Skin of body (tissue), 2 donors: Measurements from ENCODE around the gene SOD3. TPM values are rescaled to one million over a fixed set of nuclear protein-coding genes. Genes with fewer than 3 reads are reported as not detected.

Source experiments
- DNase-seq: peaks from one replicate; lab custom pipeline; 2025; lab: John Stamatoyannopoulos, UW
- total RNA-seq: library from RNA; depleted of rRNA; stranded (reverse); fragments of >200 nt; gene quantifications from one replicate; pipeline ENCODE4 v1.2.3, GENCODE V29; 2014

The SOD3 gene, protein sequence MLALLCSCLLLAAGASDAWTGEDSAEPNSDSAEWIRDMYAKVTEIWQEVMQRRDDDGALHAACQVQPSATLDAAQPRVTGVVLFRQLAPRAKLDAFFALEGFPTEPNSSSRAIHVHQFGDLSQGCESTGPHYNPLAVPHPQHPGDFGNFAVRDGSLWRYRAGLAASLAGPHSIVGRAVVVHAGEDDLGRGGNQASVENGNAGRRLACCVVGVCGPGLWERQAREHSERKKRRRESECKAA
- total RNA-seq, result 15.2 TPM

GRCh38 chr4:24794916-24795665, at the start of gene SOD3:
TSS of gene SOD3 (plus strand) at chr4:24795573. CDS start at chr4:24799522, 3,949 bp downstream.
- peak; percentile 80 for DNase-seq

- no peak for DNase-seq
Measured at GRCh38 chr4:24747234-24747975, 48.0 kb upstream of the SOD3 start.

GRCh38 chr4:24748023-24748422, 47.4 kb upstream of the SOD3 start:
- DNase-seq, result no peak

DNA sequence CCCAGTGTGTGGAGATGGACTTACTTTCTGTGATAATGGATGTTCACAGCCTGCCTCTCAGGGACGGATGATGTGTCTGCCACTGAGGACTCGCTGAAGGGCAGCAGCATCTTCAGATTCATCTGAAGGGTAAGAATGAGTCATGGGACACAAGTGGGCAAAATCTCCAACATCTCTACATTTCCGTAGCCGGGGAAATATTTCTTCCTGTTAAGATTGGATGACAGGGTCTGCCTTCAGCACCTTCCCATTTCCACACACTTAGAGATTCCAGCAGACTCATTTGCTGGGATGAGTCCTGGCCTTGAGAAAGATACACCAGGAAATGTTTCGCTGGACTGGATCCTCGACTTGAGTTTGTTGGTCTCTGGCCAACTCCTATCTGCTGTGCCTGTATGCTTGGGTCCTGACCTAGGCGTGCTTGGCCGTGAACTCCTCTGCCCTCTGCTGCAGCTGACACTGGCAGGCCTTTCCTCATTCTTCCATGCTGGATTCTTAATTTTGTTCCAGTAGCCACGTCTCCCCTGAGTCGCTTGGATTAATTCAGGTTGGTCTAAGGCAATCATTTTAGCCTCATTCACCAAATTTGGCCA, 46.5 kb upstream of the SOD3 start:
- DNase-seq, result no peak

DNA sequence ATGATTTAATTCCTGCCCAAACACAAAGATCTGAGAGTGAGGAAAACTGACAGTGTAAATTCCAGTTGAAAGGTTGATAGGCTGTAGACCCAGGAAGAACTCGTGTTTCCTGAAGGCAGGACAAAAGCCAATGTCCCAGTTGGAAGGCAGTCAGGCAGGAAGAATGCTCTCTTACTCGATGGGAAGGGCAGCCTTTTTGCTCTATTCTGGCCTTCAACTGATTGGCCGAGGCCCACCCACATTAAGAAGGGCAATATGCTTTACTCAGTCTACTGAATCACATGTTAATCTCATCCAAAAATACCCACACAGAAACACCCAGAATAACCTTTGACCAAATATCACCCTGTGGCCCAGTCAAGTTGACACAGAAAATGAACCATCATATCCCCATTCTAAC, 45.3 kb upstream of the SOD3 start:
- DNase-seq, result no peak

DNA sequence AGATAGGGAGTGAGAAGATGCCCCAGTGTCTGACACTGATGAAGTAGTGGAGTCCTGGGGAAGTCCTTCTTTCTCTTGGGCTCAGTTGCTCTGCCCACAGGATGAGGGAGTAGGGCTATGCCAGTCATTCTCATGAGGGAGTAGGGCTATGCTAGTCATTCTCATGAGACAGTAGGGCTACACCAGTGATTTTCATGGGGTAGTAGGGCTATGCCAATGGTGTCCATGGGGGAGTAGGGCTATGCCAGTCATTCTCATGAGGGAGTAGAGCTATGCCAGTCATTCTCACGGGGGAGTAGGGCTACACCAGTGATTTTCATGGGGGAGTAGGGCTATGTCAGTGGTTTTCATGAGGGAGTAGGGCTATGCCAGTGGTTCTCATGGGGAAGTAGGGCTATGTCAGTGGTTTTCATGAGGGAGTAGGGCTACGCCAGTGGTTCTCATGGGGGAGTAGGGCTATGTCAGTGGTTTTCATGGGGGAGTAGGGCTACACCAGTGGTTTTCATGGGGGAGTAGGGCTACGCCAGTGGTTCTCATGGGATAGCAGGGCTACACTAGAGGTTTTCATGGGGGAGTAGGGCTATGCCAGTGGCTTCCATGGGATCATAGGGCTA, 43.3 kb upstream of the SOD3 start:
- no peak for DNase-seq

DNA sequence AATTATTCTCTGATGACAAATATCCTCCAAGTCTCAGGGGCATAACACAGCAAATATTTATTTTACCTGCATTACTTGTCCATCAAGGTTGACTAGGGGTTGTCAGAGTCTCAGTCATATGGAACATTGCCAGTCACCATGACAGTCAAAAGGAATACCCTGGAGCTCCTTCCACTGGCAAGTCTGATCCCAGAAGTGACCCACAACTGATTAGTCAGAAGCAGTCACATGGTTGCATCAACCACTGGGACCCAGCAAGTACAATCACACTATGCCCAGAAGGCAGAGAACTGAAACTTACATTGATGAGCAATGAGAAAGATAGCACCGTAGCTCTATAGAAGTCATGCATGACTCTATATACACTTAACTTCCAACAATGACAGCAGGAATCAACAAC, 41.9 kb upstream of the SOD3 start:
- no peak for DNase-seq

DNA sequence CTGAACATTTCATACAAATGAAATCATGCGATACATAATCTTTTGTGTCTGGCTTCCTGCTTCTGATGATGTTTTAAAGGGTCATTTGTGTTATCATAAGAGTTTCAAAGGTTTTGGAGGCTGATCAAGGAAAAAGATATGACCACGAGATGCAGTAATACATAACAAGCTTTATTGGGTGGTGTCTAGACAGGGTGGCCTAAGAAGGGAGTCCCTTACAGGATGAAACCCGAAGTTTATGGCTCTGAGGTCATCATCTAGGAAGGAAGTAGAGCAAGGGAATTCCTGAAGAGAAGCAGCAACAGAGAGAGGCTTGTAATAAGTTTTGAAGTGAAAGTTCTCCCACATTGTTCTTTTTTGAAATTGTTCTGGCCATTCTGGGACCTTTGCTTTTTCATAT, 40.8 kb upstream of the SOD3 start:
- DNase-seq, result no peak

DNA sequence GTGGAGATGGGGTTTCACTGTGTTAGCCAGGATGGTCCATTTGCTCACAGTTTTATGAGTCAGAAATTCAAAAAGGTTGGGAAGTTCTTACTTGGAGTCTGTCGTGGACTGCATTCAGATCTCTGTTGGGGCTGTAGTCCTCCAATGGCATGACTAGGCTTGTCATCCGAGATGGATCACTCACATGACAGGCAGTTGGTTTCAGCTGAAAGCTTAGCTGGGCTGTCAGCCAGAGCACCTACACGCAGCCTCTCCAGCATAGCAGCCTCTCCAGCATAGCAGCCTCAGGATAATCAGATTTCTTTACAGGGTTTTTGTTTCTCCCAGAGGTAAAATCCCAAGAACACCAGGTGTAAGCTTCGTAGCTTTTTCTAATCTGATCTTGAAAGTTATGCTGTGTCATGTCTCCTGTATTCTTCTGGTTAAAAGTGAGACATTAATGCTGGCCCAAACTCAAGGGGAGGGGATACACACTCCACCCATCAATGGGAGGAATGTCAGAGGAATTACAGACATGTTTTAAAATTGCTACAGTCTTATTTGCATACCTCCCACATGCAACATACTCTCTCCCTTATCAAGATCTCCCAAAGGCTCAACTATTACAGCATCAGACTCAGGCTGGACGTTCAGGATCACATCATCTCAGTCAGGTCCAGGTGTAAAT, 31.6 kb upstream of the SOD3 start:
- peak; percentile 65 for DNase-seq

DNA sequence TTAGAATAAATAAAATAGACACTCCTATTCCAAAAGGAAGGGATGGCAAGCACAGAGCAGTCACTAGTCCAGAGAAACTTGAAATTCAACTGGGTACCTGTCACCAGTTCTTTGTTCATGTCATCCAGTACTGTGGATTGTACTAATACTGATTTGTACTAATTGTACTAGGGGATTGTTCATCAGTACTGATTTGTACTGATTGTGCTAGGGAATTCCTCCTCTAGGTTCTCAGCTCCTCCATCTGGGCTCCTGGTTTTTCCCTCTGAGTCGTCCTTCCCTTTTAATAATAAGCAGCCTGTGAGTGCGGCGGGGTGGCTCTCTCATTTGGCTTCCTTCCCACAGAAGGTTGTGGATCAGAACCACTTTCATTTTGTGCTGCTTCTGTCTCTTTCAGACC, 31.0 kb upstream of the SOD3 start:
- no peak for DNase-seq

- no peak for DNase-seq
Measured at GRCh38 chr4:24765376-24765988, 29.9 kb upstream of the SOD3 start.

- no peak for DNase-seq
Measured at GRCh38 chr4:24768006-24768405, 27.4 kb upstream of the SOD3 start.

GRCh38 chr4:24768604-24769003, 26.8 kb upstream of the SOD3 start:
- no peak for DNase-seq

GRCh38 chr4:24769571-24769970, 25.8 kb upstream of the SOD3 start:
- DNase-seq, result no peak

DNA sequence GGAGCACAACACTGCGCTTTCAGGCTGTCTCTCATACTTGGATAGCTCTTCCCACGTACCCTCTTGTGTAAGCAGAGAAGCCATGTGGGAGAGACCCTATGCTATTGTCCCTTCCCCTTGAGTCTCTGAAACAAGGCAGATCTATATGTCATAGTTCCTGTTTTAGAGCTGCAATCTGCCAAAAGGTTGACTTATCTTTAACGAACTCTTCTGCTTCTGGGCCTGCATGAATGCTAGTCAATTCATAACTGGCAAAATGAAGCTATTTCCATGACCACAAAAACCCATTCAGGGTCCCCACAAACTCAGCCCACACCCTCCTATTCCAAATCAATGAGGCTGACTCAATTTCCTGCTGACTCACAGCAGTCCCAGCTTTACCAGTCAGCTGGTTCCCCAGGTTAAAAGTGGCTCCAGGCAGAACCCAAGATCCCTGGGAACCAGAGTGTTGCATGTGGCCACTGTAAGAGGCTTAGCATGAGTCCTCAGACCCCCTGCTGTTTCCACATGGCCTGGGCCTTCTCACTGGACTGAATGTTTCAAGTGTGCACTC, 25.3 kb upstream of the SOD3 start:
- DNase-seq, result no peak

- DNase-seq, result no peak
Measured at GRCh38 chr4:24770667-24771066, 24.7 kb upstream of the SOD3 start.

- no peak for DNase-seq
Measured at GRCh38 chr4:24771241-24771640, 24.1 kb upstream of the SOD3 start.

DNA sequence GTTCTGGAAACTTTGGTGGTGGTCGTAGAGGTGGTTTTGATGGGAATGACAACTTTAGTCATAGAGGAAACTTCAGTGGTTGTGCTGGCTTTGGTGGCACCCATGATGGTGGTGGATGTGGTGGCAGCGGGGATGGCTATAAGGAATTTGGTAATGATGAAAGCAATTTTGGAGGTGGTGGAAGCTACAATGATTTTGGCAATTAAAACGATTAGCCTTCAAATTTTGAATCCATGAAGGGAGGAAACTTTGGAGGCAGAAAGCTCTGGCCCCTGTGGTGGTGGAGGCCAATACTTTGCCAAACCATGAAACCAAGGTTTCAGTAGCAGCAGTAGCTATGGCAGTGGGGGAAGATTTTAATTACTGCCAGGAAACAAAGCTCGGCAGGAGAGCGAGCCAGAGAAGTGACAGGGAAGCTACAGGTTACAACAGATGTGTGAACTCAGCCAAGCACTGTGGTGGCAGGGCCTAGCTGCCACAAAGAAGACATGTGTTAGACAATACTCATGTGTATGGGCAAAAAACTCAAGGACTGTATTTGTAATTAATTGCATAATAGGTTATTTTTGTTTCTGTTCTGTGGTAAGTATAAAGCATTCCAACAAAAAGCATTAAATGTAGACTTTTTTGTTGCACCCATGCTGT, 23.2 kb upstream of the SOD3 start:
- no peak for DNase-seq

DNA sequence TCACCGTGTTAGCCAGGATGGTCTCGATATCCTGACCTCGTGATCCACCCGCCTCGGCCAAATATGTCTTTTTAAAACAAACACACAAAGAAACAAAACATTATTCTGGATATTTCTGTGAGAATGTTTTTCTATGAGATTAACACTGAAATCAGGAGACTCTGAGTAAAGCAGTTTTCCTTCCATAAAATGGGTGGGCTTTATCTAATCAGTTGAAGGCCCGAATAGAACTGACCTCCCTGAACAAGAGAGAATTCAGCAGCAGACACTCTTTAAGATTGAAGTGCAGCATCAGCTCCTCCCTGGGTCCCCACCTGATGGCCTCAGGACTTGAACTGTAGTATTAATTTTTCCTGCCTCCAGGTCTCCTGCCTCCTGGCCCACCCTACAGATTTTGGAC, 22.4 kb upstream of the SOD3 start:
- DNase-seq, result no peak

- no peak for DNase-seq
Measured at GRCh38 chr4:24774452-24774851, 20.9 kb upstream of the SOD3 start.
